HG03139 (cell line): ENCODE measurements around the gene PPP4R4.
"Not testable (repeated sequence)": the region's sequence is repeated elsewhere in the genome, so short reads cannot be mapped to it uniquely, and the experiment has no call there.

Experiments
- ATAC-seq: cut with Tn5 transposase; IDR thresholded peaks from one replicate; pipeline ENCODE4 v1.9.1; 2021; ENCODE audit not compliant: unreplicated experiment

The PPP4R4 gene

DNA sequence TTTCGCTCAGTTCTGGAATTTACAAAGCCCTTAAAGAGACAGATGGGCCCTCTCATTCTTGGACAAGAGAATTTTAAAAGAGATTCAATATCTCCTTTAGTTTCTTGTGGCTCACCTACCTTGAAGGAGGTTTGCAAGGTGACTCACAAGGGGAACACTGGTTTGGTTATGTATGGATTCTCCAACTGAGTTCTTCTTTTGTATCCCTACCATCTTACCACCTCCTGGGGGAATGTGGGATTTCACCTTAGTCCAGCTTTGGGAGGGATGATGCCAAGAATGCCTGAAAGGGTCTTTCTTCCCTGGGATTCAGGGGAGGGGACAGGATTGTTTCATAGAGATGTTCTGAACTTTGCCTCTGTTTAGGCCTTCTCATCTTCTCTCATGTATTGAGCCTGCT is 3.7 kb downstream of the PPP4R4 start:
- ATAC-seq: no peak

DNA sequence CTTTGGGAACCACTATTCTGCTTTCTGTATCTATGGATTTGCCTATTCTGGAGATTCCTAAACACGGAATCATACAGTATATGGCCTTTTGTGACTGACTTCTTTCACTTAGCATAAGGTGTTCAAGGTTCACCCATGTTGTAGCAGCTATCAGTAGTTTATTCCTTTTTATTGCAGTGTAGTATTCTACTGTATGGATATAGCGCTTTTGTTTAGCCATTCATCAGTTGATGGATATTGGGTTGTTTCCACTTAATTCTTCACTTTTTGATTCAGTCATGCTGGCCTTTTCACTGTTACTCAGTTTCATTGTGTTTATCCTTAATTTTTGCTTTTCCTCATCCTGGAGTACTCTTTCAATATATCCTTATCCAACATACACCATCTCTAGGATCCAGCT is 5.1 kb downstream of the PPP4R4 start:
- no peak for ATAC-seq

DNA sequence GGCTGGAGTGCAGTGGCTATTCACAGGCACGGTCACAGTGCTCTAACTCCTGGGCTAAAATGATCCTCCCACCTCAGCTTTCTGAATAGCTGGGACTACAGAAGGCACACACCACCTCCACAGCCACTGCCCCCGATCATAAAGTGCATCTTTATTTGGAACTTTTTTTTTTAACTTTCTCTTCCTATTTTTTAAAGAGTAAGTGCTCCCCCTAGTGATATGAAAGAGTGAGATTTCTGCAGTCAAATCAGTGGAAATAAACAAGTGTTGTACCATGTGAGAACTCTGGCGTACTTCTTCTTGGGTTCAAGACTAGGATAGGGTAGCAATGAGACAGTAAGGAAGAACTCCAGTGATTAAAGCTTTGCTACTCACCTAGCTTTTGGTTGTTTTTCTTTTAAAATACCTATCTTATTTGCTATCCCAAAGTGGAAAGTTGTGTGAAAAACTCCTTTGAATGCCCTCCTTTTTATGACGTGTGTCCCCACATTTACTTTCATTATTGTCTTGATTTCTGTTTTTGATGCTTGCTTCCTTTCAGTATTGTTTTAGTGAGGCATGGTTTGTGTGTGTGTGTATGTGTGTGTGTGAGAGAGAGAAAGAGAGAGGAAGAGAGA is 6.6 kb downstream of the PPP4R4 start:
- ATAC-seq: no peak

- no peak for ATAC-seq
Measured at GRCh38 chr14:94181835-94182234, 7.7 kb downstream of the PPP4R4 start.

DNA sequence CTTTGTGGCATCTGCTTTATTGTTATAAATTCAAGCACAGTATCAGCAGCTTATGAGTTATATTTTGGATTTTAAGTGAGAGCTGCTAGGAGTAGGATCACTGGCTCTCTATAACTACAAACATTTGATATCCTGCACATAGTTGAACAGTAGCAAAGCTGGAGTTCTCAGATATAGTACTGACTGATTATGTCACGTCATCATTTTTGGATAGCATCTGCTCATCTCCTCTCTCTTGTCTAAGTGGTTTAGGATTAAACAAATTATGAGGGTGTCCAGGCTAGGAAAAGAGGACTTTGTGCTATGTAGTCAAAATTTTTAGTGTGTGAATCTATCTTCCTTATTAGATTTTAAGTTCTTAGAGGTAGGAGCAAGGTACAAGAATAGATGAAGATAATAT is 18.4 kb downstream of the PPP4R4 start:
- no peak for ATAC-seq

DNA sequence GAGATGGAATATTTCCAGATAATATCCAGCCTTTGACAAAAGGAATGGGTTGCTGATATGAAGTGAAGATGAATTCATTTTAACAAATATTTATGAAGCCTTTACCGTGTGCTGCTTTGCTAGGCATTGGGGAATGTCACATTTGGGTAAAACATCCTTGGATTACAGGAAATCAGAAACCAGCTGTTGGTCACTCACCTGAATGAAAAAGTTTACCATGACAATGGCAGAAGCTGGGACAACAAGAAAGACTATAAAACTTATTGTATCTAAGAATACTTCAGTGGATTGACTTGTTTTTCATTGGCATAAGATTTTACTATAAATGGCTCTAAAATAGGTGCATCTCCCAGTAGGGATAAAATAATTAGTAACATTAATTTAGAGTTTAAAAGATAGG is 19.7 kb downstream of the PPP4R4 start:
- no peak for ATAC-seq

DNA sequence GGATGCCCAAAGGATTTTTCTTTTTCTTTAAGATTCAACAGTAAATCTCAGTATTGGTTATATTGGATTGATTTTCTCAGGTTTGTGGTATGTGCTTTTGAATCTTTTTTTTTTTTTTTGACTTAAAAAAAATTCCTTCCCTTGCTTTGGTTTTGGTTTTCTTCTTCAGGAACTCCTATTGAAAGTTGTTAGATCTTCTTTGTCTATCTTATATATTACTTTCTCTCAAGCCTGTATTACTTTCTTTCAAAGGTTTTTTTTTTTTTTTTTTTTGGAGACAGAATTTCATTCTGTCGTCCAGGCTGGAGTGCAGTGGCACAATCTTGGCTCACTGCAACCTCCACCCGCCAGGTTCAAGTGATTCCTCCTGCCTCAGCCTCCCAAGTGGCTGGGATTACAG is 21.9 kb downstream of the PPP4R4 start:
- ATAC-seq: no peak

DNA sequence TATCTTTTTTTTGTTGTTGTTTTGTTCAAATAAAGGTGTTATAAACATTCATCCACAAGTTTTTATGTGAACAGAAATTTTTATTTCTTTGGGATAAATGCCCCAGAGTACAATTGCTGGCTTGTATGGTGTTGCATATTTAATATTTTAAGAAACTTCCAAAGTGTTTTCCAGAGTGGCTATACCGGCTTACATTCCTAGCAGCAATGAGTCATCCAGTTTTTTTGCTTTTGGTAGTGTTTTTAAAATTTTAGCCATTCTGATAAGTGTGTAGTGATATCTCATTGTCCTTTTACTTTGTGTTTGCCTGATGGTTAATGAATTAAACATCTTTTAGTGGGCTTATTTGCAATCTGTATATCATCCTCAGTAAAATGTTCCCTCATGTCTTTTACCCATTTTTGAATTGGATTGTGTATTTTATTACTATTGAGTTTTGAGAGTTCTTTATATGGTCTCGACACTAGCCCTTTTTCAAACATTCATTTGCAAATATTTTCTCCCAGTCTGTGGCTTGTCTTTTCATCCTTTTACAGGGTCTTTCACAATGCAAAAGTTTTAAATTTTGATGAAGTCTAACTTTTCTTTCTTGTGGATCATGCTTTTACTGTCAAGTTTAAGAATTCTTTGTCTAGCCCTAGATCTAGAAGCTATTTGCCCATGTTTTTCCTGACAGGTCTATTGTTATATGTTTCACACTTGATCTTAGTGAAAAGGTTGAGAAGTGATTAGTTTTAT is 29.5 kb downstream of the PPP4R4 start:
- no peak for ATAC-seq

GRCh38 chr14:94213021-94213420 is 38.9 kb downstream of the PPP4R4 start:
- no peak for ATAC-seq

- ATAC-seq: no peak
Measured at GRCh38 chr14:94213741-94214140, 39.6 kb downstream of the PPP4R4 start.

GRCh38 chr14:94217116-94217515 is 43.0 kb downstream of the PPP4R4 start:
- ATAC-seq: no peak

GRCh38 chr14:94218198-94218886 is 44.2 kb downstream of the PPP4R4 start:
- not testable (repeated sequence) for ATAC-seq

DNA sequence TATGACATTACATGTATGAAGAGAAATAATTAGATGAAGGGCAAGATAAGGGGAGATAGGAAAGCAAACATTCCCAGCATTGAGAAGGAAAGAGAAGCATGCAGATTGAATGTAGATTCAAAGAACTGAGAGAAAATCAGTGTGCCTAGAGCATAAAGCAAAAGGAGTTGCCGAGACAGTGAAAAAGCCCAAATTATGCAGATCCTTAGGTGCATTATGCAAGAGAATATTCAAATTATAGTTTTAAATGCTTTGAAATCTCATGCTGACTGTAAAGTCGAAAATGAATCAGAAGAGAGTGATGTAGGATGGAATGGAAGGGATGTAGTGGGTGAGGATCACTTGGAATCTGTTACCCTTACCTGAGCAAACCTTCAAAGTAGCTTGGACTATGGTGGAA is 49.9 kb downstream of the PPP4R4 start:
- ATAC-seq: no peak

- ATAC-seq: no peak
Measured at GRCh38 chr14:94225460-94226378, 51.6 kb downstream of the PPP4R4 start.

DNA sequence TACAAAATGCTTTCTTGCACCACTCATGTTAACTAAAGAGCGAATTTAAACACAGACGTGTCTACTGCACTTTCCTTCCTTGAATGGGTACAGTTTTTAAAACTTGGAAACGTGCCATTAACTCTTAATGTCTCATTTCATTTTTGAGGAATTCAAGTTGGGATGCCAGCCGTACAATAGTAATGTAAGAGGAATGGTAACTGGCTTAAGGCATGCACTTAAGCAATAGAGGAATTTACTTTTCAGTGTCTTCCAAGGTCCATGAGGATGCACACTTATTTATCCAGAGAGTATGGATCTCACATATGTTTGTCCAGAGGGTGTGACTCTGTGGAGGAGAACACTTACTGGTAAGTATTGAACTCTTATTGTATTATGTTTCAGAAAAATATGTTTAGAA is 52.9 kb downstream of the PPP4R4 start:
- ATAC-seq: no peak

DNA sequence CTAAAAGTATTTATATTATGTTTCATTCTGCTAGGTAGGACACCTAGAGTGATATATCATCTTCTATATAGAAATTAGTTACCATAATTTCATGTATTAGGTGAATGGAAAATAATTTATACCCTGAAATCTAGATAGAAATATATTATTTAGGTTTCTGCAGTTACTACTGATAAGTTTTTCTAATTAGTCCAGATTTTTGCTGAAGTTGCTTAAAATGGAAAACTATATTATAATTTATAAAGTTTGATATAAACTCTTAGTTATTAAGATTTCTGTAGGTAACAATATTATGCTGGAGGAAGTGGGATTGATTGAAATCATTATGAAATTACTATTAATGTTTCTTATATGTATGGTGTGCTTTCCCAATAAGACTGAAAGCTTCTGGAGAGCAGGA is 62.9 kb downstream of the PPP4R4 start:
- no peak for ATAC-seq

DNA sequence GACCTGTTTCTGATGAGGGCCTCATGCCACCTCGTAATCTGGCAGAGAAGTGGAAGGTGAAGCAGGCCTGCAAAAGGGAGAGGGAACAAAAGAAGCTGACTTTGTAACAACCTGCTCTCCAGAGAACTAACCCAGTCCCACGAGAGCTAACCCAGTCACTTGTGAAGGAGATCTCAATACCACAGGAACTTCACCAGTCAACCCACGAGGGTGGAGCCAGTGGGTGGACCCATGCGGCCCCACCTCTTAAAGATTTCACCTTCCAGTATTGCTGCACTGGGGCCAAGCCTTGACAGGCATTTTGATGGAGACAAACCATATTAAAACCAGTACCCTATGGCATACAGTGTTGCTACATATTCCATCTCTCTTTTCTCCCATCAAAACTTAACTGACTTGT is 63.9 kb downstream of the PPP4R4 start:
- no peak for ATAC-seq

DNA sequence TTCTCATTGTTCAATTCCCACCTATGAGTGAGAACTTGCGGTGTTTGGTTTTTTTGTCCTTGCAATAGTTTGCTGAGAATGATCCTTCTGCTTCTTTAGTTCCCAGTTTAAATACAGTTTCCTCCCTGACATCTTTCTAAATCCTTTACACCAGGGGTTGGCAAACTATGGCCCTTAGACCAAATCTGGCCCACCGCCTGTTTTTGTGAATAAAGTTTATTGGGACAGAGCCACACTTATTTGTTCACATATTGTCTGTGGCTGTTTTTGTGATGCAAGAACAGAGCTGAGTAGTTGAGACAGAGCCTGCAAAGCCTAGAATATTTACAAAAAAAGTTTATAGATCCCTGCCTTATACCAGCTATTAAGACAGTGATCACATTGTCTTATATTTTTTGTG is 65.3 kb downstream of the PPP4R4 start:
- no peak for ATAC-seq

DNA sequence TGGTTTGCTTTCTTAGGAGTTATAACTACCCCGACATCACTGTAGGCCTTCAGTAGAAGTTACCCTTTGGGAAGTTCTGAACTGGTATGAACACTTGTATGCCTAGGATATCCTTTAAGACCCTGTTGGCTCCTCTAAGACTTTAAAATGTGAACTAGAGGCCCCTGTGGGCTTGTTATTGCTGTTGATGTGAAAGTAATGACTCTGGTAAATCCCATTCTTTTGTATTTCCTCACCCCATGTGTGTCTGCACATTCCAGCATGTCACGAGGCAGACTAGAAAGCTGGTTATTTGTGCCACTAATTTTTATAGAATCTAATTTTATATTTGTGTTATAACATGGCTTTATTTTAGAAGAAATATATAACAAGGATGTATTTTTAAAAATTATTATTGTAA is 70.1 kb downstream of the PPP4R4 start:
- no peak for ATAC-seq

- not testable (repeated sequence) for ATAC-seq
Measured at GRCh38 chr14:94264195-94264594, 90.1 kb downstream of the PPP4R4 start.

- ATAC-seq: no peak
Measured at GRCh38 chr14:94267352-94267751, 93.2 kb downstream of the PPP4R4 start.
